Measurements from ENCODE around the gene MAP2K3. TPM values are rescaled to one million over a fixed set of nuclear protein-coding genes. Genes with fewer than 3 reads are reported as not detected.

MAP2K3 gene
- total and polyA plus RNA-seq, 4 donors: 36.4 to 111 (median 76.7) TPM

DNA sequence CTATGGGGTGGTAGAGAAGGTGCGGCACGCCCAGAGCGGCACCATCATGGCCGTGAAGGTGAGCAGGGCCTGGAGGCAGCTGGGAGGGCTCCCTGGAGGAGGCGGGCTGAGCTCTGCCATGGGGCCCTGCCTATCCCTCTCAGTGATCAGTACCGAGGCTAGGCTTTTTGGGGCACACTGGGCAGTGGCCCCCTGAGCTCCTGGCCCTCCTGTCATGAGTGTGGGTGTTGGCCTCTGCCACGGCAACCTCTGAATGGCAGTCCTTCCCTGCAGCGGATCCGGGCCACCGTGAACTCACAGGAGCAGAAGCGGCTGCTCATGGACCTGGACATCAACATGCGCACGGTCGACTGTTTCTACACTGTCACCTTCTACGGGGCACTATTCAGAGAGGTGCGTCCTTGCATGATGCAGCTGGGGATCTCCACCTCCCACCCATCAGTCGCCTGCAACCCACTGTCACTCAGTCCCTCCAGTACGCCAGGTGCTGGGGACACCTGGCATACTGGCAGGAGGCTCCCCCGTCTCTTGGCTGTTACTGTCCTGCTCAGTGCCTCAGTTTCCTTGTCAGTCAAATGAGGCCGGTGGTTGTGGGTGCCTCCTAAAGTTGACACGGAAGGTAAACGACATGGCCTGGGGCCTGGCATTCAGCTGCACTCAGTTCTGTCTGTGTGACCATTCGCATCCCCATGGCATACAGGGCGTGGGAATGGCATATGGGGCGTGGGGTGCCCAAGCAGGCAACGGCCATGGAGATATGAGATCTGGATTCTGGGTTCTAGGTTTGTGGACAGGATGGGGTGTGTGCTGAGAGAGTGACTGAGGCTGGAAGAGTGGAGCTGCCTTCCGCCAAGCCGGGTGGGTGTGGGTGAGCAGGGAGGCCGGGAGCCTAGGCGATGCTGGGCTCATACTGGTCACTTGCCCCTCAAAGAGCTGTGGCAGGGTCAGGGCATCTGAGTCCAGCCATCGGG, 16.4 kb downstream of the MAP2K3 start:
- ATAC-seq (ENCODE audit: insufficient read depth, low FRiP score): no peak
- no peak overlapping the region for H3K4me3 ChIP-seq
- H3K4me1 ChIP-seq (ENCODE audit: control insufficient read depth in 5 of 5, insufficient read depth in 5 of 5, low read length in 5 of 5): peaks cover 0 to 5% (median 0%) of the 10 kb centered on the region in 5 donors
- TF ChIP-seq, protein P1, sequence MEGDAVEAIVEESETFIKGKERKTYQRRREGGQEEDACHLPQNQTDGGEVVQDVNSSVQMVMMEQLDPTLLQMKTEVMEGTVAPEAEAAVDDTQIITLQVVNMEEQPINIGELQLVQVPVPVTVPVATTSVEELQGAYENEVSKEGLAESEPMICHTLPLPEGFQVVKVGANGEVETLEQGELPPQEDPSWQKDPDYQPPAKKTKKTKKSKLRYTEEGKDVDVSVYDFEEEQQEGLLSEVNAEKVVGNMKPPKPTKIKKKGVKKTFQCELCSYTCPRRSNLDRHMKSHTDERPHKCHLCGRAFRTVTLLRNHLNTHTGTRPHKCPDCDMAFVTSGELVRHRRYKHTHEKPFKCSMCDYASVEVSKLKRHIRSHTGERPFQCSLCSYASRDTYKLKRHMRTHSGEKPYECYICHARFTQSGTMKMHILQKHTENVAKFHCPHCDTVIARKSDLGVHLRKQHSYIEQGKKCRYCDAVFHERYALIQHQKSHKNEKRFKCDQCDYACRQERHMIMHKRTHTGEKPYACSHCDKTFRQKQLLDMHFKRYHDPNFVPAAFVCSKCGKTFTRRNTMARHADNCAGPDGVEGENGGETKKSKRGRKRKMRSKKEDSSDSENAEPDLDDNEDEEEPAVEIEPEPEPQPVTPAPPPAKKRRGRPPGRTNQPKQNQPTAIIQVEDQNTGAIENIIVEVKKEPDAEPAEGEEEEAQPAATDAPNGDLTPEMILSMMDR (IDR thresholded peaks at IDR 0.05; ENCODE audit: control extremely low read depth, extremely low read depth): no peak
- H3K27ac ChIP-seq (ENCODE audit: low read depth in 1 of 2, low read length in 1 of 2): no peak overlapping the region
- peaks cover 0 to 59% (median 14%) of the 10 kb centered on the region in 4 donors for H3K36me3 ChIP-seq (ENCODE audit: control insufficient read depth in 4 of 4, insufficient read depth in 4 of 4, low read length in 4 of 4)
- DNase-seq: no peak
- H3K9me3 ChIP-seq (ENCODE audit: control insufficient read depth in 4 of 4, insufficient read depth in 3 of 4, low read length in 3 of 4): no peaks in the 10 kb centered on the region
- no peaks in the 10 kb centered on the region for H3K27me3 ChIP-seq (ENCODE audit: control insufficient read depth in 3 of 3, insufficient read depth in 3 of 3, low read length in 2 of 3)
- H3K9ac ChIP-seq (ENCODE audit: insufficient read depth in 1 of 2, low read length in 2 of 2): no peak overlapping the region
- 77 to 78% methylated on average over 31 of the region's 31 CpGs for WGBS, 2 donors

DNA sequence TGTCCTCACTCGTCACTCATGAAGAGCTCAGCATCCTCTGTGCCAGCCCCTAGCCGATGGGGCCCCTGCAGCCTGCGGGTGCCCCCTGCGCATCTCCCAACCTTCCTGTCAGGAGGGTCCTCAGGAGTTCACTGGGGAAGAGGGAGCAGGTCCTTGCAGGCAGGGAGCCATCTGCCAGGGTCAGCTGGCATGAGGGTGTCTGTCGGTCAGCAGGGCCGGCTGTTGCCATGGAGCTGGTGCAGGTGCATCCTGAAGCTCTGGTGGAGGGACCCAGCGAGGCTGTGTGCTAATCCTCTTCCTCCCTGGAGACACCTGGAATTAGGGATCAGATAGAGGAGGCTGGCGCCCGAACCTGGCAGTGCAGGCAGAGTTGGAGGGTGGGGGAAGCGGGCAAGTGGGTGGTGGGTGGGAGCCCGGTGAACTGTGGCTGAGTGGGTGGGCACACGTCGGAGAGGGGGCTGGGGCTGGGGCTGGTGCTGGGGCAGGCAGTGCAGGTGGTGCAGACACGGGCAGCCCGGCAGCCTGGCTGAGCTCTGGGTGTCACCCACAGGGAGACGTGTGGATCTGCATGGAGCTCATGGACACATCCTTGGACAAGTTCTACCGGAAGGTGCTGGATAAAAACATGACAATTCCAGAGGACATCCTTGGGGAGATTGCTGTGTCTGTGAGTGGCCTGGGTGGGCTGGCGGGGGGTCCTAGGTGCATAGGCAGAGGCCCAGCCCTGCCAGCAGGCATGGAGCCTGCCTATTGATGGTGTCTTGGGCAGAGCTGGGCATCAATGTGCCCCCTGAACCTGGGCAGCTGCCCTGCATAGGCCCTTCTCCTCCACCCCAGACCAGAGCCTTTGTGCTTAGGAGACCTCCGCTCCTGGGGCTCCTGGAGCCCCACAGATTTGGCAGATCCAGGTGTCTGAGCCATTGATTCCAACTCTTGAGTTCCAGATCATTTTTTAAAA, 17.4 kb downstream of the MAP2K3 start:
- Histone ChIP-seq H3K36me3 (ENCODE audit: control insufficient read depth in 4 of 4, insufficient read depth in 4 of 4, low read length in 4 of 4) (peaks cover 0 to 66% (median 14%) of the 10 kb centered on the region in 4 donors), H3K4me1 (ENCODE audit: control insufficient read depth in 5 of 5, insufficient read depth in 5 of 5, low read length in 5 of 5) (peaks cover 0 to 3% (median 0%) of the 10 kb centered on the region in 5 donors), H3K9ac (ENCODE audit: insufficient read depth in 1 of 2, low read length in 2 of 2) (no peak overlapping the region), H3K4me3 (no peak overlapping the region), H3K27ac (ENCODE audit: low read depth in 1 of 2, low read length in 1 of 2) (no peak overlapping the region), H3K9me3 (ENCODE audit: control insufficient read depth in 4 of 4, insufficient read depth in 3 of 4, low read length in 3 of 4) (no peaks in the 10 kb centered on the region), H3K27me3 (ENCODE audit: control insufficient read depth in 3 of 3, insufficient read depth in 3 of 3, low read length in 2 of 3) (no peaks in the 10 kb centered on the region)
- TF ChIP-seq, protein P1 (IDR thresholded peaks at IDR 0.05; ENCODE audit: control extremely low read depth, extremely low read depth): no peak
- DNase-seq (no peak), ATAC-seq (ENCODE audit: insufficient read depth, low FRiP score) (no peak)
- 73 to 76% methylated on average over 19 of the region's 19 CpGs for WGBS, 2 donors

DNA sequence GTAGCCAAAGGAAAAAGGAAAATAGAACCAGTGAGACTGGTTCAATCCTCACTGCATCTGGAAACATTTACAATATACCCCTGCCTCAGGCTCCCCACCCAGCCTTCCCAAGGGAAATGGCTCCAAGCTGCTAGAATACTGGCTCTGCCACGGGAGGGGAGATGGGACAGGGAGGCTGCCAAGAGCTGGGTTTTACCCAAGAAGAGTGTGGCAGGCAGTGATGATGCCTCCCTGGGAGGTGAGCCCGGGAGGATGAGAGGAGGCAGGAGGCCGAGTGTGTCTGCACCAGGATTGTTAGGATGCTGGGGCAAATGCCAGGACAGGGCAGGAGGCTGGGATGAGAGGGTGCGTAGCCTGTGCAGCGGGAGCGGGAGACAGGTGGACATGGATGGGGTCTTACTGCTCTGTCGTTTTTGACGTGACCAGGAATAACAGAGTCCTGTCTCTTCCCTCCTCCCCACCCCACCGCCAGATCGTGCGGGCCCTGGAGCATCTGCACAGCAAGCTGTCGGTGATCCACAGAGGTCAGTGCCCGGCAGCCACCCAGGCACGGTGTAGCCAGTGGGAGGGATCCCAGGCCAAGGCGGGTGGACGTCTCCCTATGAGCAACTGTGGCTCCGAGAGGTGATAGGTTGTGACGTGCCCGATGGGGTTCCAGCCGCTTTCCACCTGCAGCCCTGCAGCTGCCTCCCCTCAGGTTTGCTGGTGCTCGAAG, 18.4 kb downstream of the MAP2K3 start:
- TF ChIP-seq, protein P1 (IDR thresholded peaks at IDR 0.05; ENCODE audit: control extremely low read depth, extremely low read depth): no peak
- peak in 1 of 3 donors; percentile 12 for DNase-seq
- ATAC-seq (ENCODE audit: insufficient read depth, low FRiP score): no peak

More for the DNA sequence above, 18.4 kb downstream of the MAP2K3 start:
- H3K4me3 ChIP-seq: no peak overlapping the region
- peaks cover 0 to 66% (median 14%) of the 10 kb centered on the region in 4 donors for H3K36me3 ChIP-seq (ENCODE audit: control insufficient read depth in 4 of 4, insufficient read depth in 4 of 4, low read length in 4 of 4)
- H3K27ac ChIP-seq (ENCODE audit: low read depth in 1 of 2, low read length in 1 of 2): no peak overlapping the region
- no peaks in the 10 kb centered on the region for H3K9me3 ChIP-seq (ENCODE audit: control insufficient read depth in 4 of 4, insufficient read depth in 3 of 4, low read length in 3 of 4)
- no peaks in the 10 kb centered on the region for H3K4me1 ChIP-seq (ENCODE audit: control insufficient read depth in 5 of 5, insufficient read depth in 5 of 5, low read length in 5 of 5)
- H3K27me3 ChIP-seq (ENCODE audit: control insufficient read depth in 3 of 3, insufficient read depth in 3 of 3, low read length in 2 of 3): no peaks in the 10 kb centered on the region
- 70% methylated on average over 21 of the region's 21 CpGs for WGBS, 2 donors
- no peak overlapping the region for H3K9ac ChIP-seq (ENCODE audit: insufficient read depth in 1 of 2, low read length in 2 of 2)
